Adrenal gland (tissue), 5 donors: ENCODE measurements around the gene NPAS3.

Experiments used
- POLR2A ChIP-seq, 2 donors: fragments of 450-650 bp; IDR thresholded peaks; one replicate each; pipeline ENCODE4 v1.6.1; 2017; ENCODE audit warnings: antibody characterized with exemption in 2 of 2, mild to moderate bottlenecking in 2 of 2, moderate library complexity in 1 of 2
- TF ChIP-seq, protein P1 (sequence below), 6 experiments: fragments of 450-650 bp in 4 of 6; fragments of 200-600 bp in 2 of 6; sonication (generic) in 1 of 6; IDR thresholded peaks; 1 replicate in 5 of 6; 2 replicates in 1 of 6; pipeline versions ENCODE4 v1.5.1 to v1.8.0; 2016 to 2021; ENCODE audit warnings: antibody characterized with exemption in 6 of 6, mild to moderate bottlenecking in 2 of 6, moderate library complexity in 1 of 6
- donor health status: DM: no; HTN: no; CAD: no.

DNA sequence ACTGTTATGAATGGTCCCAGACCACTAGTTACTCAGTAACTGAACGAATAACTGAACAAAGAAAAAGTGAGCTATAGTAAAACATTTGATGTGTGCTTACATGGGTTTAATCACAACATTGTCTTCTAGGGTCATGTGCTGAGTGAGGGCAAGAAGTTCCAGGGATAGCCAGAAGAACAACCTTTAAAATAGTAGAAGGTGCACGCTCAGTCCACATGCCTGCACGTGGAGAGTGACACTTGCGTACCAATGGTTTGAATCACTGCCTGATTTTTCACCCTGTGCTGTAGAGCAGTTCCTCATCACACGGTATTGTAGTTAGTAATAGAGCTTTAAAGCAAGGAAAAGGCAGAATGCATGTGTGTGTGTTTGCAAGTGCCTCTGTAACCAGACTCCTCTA lies 788.0 kb downstream of the NPAS3 start:
- TF ChIP-seq, protein P1, sequence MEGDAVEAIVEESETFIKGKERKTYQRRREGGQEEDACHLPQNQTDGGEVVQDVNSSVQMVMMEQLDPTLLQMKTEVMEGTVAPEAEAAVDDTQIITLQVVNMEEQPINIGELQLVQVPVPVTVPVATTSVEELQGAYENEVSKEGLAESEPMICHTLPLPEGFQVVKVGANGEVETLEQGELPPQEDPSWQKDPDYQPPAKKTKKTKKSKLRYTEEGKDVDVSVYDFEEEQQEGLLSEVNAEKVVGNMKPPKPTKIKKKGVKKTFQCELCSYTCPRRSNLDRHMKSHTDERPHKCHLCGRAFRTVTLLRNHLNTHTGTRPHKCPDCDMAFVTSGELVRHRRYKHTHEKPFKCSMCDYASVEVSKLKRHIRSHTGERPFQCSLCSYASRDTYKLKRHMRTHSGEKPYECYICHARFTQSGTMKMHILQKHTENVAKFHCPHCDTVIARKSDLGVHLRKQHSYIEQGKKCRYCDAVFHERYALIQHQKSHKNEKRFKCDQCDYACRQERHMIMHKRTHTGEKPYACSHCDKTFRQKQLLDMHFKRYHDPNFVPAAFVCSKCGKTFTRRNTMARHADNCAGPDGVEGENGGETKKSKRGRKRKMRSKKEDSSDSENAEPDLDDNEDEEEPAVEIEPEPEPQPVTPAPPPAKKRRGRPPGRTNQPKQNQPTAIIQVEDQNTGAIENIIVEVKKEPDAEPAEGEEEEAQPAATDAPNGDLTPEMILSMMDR (IDR thresholded peaks at IDR 0.05) = no peak
- TF ChIP-seq POLR2A (IDR thresholded peaks at IDR 0.05) = no peak
